ENCODE measurements around the gene AK3.
"Not testable (repeated sequence)": the region's sequence is repeated elsewhere in the genome, so short reads cannot be mapped to it uniquely, and the experiment has no call there.

The AK3 gene

GRCh38 chr9:4666042-4666699 is 74.8 kb downstream of the AK3 start, which contains the start of gene SPATA6L:
Gene SPATA6L (minus strand): TSS chr9:4666480. CDS start chr9:4666250, 230 bp downstream.
- DNase-seq (ENCODE audit: low read depth) = no peak

DNA sequence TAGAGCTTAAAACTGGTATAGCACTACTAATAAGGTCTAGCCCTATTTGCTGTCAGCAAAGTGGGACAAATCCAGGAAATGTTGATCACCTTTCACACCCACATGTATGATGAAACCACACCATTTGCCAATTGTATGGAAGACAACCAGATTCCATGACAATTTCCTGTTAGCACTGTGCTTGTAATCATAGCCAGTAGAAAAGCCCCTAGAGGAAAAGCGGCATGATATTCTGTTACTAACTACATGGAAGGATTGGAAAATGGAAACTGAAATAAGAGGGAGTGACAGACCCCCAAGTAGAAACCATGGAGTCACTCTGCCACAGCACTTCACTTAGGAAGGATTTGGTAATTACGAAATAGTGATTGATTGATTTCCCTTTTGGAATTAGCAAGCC is 75.6 kb downstream of the AK3 start:
- no peak for DNase-seq (ENCODE audit: low read depth)

DNA sequence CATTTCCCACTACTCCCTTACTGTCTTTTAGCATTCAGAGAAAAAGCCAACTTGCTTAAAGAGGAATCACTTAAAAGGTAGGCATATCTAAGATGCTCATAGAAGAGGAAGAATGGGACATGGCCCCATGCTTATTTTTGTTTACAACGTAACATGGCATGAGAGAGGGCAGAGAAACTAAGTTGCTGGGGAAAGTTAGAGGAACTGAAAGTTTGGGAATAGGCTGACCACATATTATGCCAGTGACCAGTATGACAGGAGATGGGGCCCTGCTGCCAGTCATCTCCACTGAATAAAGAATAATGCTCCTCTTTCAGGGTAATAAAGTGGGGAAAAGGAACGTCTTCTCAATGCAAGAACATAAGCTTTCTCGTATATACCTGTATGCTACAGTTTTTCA is 77.0 kb downstream of the AK3 start:
- DNase-seq (ENCODE audit: low read depth) = no peak

DNA sequence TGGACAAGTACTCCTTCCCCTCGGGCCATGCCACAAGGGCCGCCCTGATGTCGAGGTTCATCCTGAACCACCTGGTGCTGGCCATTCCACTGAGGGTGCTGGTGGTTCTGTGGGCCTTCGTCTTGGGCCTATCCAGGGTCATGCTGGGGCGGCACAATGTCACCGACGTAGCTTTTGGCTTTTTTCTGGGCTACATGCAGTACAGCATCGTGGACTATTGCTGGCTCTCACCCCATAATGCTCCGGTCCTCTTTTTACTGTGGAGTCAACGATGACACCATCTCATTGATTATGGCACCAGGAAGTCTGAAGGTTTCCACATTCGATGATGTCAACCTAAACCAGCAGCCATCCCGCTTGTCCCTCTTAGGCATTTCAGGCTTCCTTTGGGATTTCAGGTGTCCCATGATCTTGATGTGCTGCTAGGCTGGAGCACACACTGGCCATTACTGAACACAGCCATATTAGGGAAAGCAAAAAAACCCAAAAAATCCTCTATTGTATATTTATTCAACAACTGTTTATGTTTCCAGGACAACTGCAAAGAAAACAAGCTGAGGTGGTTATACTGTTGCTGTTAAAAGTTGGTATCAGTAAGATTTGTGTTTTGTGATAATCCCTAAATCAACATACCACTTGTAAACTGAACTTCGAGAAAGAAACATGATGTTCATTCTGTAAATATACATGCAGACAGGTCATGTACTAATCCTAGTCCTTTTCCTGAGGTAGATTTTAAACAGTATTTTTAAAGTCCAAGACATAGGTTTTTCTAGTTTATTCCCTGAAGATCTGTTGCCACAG is 77.8 kb downstream of the AK3 start:
- no peak for DNase-seq (ENCODE audit: low read depth)

- peak; percentile 73 for DNase-seq (ENCODE audit: low read depth)
These were observed 78.7 kb downstream of the AK3 start, which contains the start of gene PLPP6 for GRCh38 chr9:4662108-4662988. Gene PLPP6 (plus strand): TSS chr9:4662294. CDS start chr9:4662376, 82 bp downstream.

DNA sequence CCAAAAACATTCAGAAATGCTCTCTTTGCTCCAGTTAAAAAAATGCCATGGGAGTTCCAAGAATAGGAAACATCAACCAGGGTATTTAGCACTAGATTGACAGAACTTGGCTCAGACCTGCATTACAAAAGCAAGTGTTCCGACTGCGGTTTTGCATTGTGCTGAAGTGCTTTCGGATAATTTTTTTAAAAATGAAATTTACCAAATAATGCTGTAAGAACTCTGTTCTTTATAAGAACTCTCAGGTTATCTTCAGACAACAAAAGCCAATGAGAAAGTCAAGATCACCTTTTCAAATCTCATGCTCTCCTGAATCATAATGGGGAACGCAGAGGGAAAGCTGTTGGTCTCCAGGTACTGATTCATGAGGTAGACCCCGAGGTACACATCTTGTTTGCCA is 79.4 kb downstream of the AK3 start:
- DNase-seq (ENCODE audit: low read depth) = no peak

DNA sequence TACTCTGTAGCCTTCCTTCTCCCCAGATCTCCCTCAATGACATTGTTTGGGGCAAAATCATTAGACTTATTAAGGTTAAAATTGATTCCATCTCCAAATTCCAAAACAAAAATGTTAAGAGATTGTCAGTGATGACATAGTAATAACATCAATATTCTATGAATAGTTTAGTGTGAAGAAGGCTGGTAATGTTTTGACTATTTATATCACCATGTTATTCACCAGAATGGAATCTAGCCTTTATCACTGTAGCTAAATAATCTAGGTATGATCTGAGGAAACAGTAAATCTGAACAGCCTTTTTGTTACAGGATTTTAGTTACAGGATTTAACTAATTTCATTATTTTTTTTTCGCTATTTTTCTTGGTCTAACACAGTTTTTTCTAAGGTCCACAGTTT is 79.8 kb downstream of the AK3 start:
- DNase-seq (ENCODE audit: low read depth) = no peak

GRCh38 chr9:4660665-4661064 is 80.3 kb downstream of the AK3 start:
- not testable (repeated sequence) for DNase-seq (ENCODE audit: low read depth)

Measured in T-helper 22 cell (primary cell).